CD4-positive, CD25-positive, alpha-beta regulatory T cell (primary cell): ENCODE results near the gene VKORC1L1. TPM values are rescaled to one million over a fixed set of nuclear protein-coding genes. Genes with fewer than 3 reads are reported as not detected.
"Not testable (repeated sequence)": the region's sequence is repeated elsewhere in the genome, so short reads cannot be mapped to it uniquely, and the experiment has no call there.

Source experiments
- ATAC-seq, 2 donors: fragments of 150-1000 bp; cut with Tn5 transposase; one replicate each; pipeline ENCODE4 v1.10.0; 2021; ENCODE audit warnings: low read depth in 2 of 2, moderate number of reproducible peaks in 2 of 2, moderate library complexity in 1 of 2
- DNase-seq, 3 donors: peaks; one replicate each; pipeline versions ENCODE4 v3.0.0 to v3.0.0-alpha.2; 2012 to 2022; ENCODE audit warnings: mixed read lengths in 1 of 3
- H3K27ac ChIP-seq: one replicate; pipeline ENCODE4 v1.7.0; 2013; ENCODE audit warnings: mild to moderate bottlenecking, low read length; ENCODE audit not compliant: insufficient read depth, poor library complexity, severe bottlenecking
- H3K27me3 ChIP-seq: one replicate; pipeline ENCODE4 v1.7.0; 2013; ENCODE audit warnings: low read length; ENCODE audit not compliant: control insufficient read depth, insufficient read depth
- H3K36me3 ChIP-seq: one replicate; pipeline ENCODE4 v1.7.0; 2013; ENCODE audit warnings: mild to moderate bottlenecking, low read length, moderate library complexity; ENCODE audit not compliant: control insufficient read depth, insufficient read depth
- H3K4me1 ChIP-seq: 2 replicates; pipeline ENCODE4 v1.7.0; 2013; ENCODE audit warnings: mild to moderate bottlenecking, low read length; ENCODE audit not compliant: insufficient read depth, control insufficient read depth, poor library complexity, severe bottlenecking
- H3K4me3 ChIP-seq: one replicate; pipeline ENCODE4 v1.7.0; 2013; ENCODE audit warnings: low read depth, mild to moderate bottlenecking, low read length, moderate library complexity
- H3K9me3 ChIP-seq, 2 experiments: 1 replicate in 1 of 2; 2 replicates in 1 of 2; pipeline ENCODE4 v1.7.0; 2013; ENCODE audit warnings: low read length in 2 of 2, mild to moderate bottlenecking in 1 of 2, moderate library complexity in 1 of 2; ENCODE audit not compliant: control insufficient read depth in 2 of 2
- H3K27ac Mint-ChIP-seq, 3 donors: one replicate each; pipeline ENCODE4 v1.8.0; 2020 to 2022; ENCODE audit warnings: mild to moderate bottlenecking in 3 of 3, mixed read lengths in 3 of 3, moderate library complexity in 2 of 3
- H3K27me3 Mint-ChIP-seq: one replicate; pipeline ENCODE4 v1.8.0; 2022; ENCODE audit warnings: mild to moderate bottlenecking, mixed read lengths
- H3K36me3 Mint-ChIP-seq: one replicate; pipeline ENCODE4 v1.8.0; 2020; ENCODE audit warnings: mixed read lengths
- H3K4me1 Mint-ChIP-seq, 4 donors: one replicate each; pipeline ENCODE4 v1.8.0; 2020 to 2022; ENCODE audit warnings: mixed read lengths in 4 of 4, mild to moderate bottlenecking in 1 of 4
- H3K4me3 Mint-ChIP-seq, 4 donors: one replicate each; pipeline ENCODE4 v1.8.0; 2020 to 2022; ENCODE audit warnings: mild to moderate bottlenecking in 4 of 4, mixed read lengths in 4 of 4, moderate library complexity in 3 of 4
- H3K9me3 Mint-ChIP-seq, 7 donors: one replicate each; pipeline ENCODE4 v1.8.0; 2020 to 2022; ENCODE audit warnings: mixed read lengths in 7 of 7, mild to moderate bottlenecking in 3 of 7, moderate library complexity in 2 of 7
- polyA plus RNA-seq, 4 donors: library from polyadenylated mRNA; unstranded; fragments of 300-500 nt; fragmentation: Illumina TruSeq; gene quantifications; one replicate each; pipeline ENCODE4 v1.2.3, GENCODE V29; 2021
- total RNA-seq: library from RNA; stranded (reverse); gene quantifications from one replicate; pipeline ENCODE4 v1.2.3, GENCODE V29; 2022

The VKORC1L1 gene
- total and polyA plus RNA-seq, 5 donors from 2014 or later = 3.7 to 5.5 (median 3.9) TPM

DNA sequence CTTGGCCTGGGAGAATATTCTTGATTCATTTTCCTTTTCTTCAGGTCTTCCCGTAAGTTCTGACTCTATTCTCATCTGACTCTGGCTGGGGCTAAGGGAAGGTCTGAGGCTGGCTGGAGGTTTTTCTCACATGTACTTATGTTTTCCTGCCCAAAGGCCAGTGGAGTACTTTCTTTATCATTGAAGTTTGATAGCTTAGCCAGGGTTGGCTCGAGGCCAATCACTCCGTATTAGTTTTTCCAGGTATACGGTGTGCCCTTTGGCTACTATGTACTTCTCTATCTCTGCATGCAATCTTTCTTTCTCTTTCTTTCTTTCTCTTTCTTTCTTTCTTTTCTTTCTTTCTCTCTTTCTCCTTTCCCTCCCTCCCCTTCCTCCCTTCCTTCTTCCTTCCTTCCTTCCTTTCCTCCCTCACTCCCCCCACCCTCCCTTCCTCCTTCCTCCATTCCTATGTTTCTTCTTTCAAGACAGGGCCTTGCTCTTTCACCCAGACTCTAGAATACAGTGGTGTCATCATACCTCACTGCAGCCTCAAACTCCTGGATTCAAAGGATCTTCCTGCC lies 26.8 kb upstream of the VKORC1L1 start:
- no peak overlapping the region for H3K27ac Mint-ChIP-seq

DNA sequence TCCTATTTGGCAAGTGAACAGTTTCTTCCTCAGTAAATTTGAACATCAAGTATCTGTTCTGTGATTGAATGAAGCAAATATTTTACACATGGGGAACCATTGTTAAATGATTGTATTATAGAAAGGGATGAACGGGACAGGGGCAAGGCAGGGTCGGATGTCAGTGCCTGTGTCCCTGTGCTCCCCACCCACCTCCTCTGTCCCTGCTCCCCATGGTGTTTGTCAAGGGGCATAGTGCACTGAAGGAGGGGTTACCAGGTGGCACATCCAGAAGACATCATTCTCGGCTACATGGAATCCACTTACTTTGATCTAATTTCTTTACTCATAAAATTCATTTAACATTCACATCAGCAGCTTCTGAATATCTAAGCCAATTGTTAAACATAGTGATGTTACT lies 19.4 kb upstream of the VKORC1L1 start:
- not testable (repeated sequence) for H3K27ac ChIP-seq, H3K9me3 Mint-ChIP-seq, H3K36me3 Mint-ChIP-seq, H3K4me3 ChIP-seq, H3K36me3 ChIP-seq, ATAC-seq, H3K4me3 Mint-ChIP-seq, H3K27me3 ChIP-seq, H3K9me3 ChIP-seq, H3K27ac Mint-ChIP-seq, DNase-seq, H3K4me1 ChIP-seq, H3K4me1 Mint-ChIP-seq
- H3K27me3 Mint-ChIP-seq = peaks cover 13% of the 10 kb centered on the region

More for the DNA sequence above, 26.8 kb upstream of the VKORC1L1 start:
- H3K4me3 Mint-ChIP-seq = no peak overlapping the region
- peaks cover 0 to 3% (median 0%) of the 10 kb centered on the region in 4 donors for H3K4me1 Mint-ChIP-seq
- H3K36me3 Mint-ChIP-seq = no peaks in the 10 kb centered on the region
- H3K27ac ChIP-seq = no peak overlapping the region
- ATAC-seq = no peak
- no peaks in the 10 kb centered on the region for H3K4me1 ChIP-seq
- peaks cover 0 to 2% (median 0%) of the 10 kb centered on the region in 7 donors for H3K9me3 Mint-ChIP-seq
- no peaks in the 10 kb centered on the region for H3K27me3 Mint-ChIP-seq
- DNase-seq = no peak
- no peaks in the 10 kb centered on the region for H3K36me3 ChIP-seq
- H3K4me3 ChIP-seq = no peak overlapping the region
- no peaks in the 10 kb centered on the region for H3K27me3 ChIP-seq
- H3K9me3 ChIP-seq = no peaks in the 10 kb centered on the region

DNA sequence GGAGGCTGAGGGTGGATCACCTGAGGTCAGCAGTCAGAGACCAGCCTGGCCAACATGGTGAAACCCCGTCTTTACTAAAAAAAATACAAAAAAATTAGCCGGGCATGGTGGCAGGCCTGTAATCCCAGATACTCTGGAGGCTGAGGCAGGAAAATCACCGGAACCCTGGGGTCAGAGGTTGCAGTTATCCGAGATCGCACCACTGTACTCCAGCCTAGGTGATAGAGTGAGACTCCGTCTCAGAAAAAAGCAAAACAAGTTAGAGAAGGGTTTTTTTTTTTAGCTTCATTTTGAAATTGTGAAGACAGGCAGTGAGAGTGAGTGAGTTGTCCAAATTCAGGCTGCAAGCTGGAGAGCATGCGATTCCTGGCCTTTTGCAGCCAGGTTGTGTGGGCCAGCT lies 19.0 kb upstream of the VKORC1L1 start:
- not testable (repeated sequence) for H3K9me3 ChIP-seq, H3K4me1 ChIP-seq, H3K4me3 Mint-ChIP-seq, H3K36me3 Mint-ChIP-seq, H3K27ac ChIP-seq, H3K4me3 ChIP-seq, H3K36me3 ChIP-seq, DNase-seq, H3K9me3 Mint-ChIP-seq, H3K27me3 ChIP-seq, H3K4me1 Mint-ChIP-seq, H3K27ac Mint-ChIP-seq, ATAC-seq
- peaks cover 13% of the 10 kb centered on the region for H3K27me3 Mint-ChIP-seq

DNA sequence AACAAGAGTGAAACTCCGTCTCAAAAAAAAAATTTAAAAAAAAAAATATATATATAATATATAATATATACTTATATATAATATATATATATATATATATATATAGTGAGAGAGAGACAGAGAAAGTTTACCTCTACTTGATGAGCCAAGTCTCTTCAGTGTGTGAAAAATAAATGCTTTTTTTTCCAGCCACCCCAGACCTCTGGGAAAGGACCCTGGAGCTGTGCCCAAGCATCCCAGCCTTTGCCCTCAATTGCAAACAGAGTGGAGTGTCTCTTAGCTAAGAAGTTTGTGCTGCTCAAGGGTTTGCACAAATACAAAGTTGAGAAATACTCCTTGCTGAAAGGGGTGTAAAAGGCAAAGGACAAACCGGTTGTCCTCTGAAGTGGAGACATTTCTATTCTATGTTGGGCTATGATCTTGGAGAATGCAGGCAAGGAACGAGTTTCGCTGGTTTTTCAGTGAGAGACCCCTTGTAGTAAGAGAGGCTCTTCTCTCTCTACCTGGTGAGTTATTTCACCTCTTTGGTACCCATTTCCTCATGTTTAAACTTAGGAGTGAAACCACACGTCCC lies 15.5 kb upstream of the VKORC1L1 start:
- not testable (repeated sequence) for H3K4me1 ChIP-seq, H3K4me1 Mint-ChIP-seq, H3K36me3 Mint-ChIP-seq, H3K4me3 ChIP-seq, H3K9me3 ChIP-seq, H3K27ac ChIP-seq, ATAC-seq, H3K9me3 Mint-ChIP-seq, DNase-seq, H3K27ac Mint-ChIP-seq, H3K27me3 ChIP-seq, H3K4me3 Mint-ChIP-seq, H3K36me3 ChIP-seq
- H3K27me3 Mint-ChIP-seq = peaks cover 26% of the 10 kb centered on the region

DNA sequence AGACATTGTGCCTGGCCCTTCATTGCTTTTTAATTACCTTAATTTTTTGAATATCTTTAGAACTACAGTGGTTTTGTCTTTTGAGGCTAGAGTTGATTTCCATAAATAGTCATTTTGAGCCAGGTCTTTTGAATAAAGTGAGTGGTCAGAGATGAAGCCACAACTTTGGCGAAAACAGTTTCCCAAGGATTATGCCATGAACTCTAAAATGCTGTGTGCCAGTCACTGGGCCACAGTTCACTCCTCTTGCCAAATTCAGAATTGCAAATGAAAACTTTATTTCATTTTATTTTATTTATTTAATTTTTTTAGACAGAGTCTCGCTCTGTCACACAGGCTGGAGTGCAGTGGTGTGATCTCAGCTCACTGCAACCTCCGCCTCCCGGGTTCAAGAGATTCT lies 14.2 kb upstream of the VKORC1L1 start:
- not testable (repeated sequence) for H3K4me3 ChIP-seq, H3K27me3 ChIP-seq, H3K27ac ChIP-seq, H3K9me3 ChIP-seq, H3K9me3 Mint-ChIP-seq, H3K36me3 ChIP-seq, H3K4me3 Mint-ChIP-seq, ATAC-seq, H3K27ac Mint-ChIP-seq, DNase-seq, H3K4me1 Mint-ChIP-seq, H3K4me1 ChIP-seq, H3K36me3 Mint-ChIP-seq
- peaks cover 26% of the 10 kb centered on the region for H3K27me3 Mint-ChIP-seq

DNA sequence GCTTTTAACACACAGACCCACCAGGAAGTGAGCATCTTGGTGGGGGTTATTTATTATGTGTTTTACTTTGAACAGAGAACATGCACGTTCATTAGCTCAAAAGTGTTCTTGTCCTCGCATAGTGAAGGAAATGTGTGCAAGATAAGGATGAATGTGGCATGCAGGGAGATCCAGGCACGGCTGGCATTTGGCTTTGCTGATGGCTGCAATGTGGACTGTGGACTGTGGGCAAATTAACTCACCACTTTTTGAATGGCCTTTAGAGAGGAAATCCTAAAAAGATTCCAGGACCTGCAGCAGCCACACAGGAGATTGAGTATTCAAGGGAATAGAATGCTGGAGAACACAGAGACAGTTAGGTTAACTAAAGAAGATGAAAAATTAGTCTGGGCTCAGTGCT lies 6.6 kb upstream of the VKORC1L1 start:
- H3K27me3 Mint-ChIP-seq, H3K4me1 Mint-ChIP-seq, ATAC-seq, DNase-seq, H3K27ac ChIP-seq, H3K4me3 Mint-ChIP-seq, H3K27me3 ChIP-seq, H3K4me3 ChIP-seq, H3K4me1 ChIP-seq, H3K36me3 Mint-ChIP-seq, H3K9me3 ChIP-seq, H3K36me3 ChIP-seq, H3K9me3 Mint-ChIP-seq, H3K27ac Mint-ChIP-seq: not testable (repeated sequence)

DNA sequence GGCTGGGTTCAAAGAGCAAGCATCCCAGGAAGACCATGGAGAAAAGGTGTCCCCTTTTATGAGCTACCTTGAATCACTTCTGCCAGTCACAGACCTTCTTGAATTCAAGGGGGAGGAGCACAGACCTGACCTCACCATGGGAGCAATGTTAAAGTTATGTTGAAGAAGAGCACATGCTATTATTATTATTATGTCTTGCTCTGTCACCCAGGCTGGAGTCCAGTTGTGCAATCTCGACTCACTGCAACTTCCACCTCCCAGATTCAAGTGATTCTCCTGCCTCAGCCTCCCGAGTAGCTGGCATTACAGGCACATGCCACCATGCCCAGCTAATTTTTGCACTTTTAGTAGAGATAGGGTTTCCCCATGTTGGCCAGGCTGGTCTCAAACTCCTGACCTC lies 5.2 kb upstream of the VKORC1L1 start:
- not testable (repeated sequence) for H3K36me3 Mint-ChIP-seq, ATAC-seq, H3K4me1 Mint-ChIP-seq, H3K27me3 ChIP-seq, H3K36me3 ChIP-seq, H3K9me3 Mint-ChIP-seq, H3K4me3 ChIP-seq, H3K4me3 Mint-ChIP-seq, H3K27me3 Mint-ChIP-seq, H3K4me1 ChIP-seq, H3K9me3 ChIP-seq, DNase-seq, H3K27ac Mint-ChIP-seq, H3K27ac ChIP-seq

DNA sequence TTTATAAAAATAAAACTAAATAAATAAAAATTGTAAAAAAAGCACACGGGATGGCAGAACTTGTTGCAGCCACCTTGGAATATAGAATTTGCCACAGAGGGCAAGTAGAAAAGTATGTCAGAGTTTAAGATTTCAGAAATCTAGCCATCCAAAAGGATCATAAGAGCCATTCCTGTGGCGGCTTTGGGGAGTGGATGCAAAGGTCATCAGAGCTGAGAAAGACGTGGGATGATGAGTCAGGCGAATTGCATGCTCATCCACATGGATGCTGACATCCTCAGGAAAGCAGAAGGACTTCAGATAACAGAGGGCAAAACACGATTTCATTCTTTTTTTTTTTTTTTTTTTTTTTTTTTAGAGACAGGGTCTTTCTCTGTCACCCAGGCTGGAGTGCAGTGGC lies 3.6 kb upstream of the VKORC1L1 start:
- ATAC-seq, H3K27me3 ChIP-seq, H3K9me3 Mint-ChIP-seq, H3K27ac ChIP-seq, H3K4me1 Mint-ChIP-seq, H3K4me3 ChIP-seq, H3K9me3 ChIP-seq, H3K36me3 ChIP-seq, H3K4me3 Mint-ChIP-seq, H3K4me1 ChIP-seq, DNase-seq, H3K36me3 Mint-ChIP-seq, H3K27me3 Mint-ChIP-seq, H3K27ac Mint-ChIP-seq: not testable (repeated sequence)
